Inflammatory macrophage (primary cell): ENCODE results near the gene CDCA3.

Source experiments
- DNase-seq, 2 donors: peaks; one replicate each; pipeline ENCODE4 v3.0.0-alpha.2; 2020 to 2022

The CDCA3 gene

DNA sequence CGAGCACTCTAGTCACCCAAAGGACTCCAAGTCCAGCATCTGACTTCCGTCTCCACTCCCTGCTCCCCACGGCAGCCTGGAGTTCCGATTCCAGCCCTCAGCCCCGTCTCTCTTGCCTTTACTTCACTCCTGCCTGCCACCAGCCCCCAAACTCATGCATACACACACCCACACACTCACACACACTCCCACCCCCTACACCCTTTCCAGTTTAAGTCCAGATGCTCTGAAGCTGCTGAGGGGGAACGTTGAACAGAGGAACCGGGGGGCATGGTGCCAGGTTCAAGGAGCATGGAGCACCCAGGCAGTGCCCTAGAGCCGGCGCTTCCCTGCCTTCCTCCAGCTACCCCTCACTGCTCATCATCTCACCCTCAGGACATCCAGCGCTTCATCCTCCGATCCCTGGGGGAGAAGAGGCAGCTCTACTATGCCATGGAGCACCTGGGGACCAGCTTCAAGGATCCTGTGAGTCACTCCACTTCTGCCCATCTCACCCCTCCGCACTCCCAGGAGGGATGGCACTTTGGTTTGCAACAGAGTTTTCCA lies 19.6 kb downstream of the CDCA3 start:
- no peak for DNase-seq

DNA sequence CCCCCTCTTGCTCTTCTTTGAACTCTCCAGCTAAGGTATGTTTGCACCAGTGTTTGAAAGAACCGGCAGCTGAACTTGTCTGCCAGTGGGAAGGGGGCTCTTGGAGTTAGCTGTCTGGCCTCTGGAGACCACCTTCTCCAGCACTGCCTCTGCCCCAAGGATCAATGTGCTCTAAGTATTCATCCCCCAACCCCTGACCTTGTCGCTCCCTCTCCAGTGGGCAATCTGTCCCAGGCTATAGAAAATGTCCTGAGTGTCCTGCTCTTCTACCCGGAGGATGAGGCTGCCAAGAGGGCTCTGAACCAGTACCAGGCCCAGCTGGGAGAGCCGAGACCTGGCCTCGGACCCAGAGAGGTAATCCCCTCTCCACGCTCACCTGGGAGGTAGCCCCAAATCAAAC lies 20.1 kb downstream of the CDCA3 start:
- no peak for DNase-seq

DNA sequence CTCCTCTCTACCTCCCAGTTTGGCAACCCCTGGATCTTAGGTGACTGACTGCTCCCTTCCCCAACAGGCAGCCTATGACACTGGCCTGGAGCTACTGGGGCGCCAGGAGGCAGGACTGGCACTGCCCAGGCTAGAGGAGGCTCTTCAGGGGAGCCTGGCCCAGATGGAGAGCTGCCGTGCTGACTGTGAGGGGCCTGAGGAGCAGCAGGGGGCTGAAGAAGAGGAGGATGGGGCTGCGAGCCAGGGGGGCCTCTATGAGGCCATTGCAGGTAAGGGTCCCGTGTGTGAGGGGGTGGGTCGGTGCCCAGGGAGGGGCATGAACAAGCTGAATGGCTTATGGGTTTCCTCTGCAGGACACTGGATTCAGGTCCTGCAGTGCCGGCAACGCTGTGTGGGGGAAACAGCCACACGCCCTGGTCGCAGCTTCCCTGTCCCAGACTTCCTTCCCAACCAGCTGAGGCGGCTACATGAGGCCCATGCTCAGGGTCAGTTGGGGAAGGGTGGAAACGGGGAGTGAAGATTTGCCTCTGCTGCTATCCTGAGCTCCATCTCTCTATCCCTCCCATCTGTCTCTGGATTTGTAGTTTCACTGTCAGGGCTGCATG lies 20.7 kb downstream of the CDCA3 start:
- peak in 1 of 2 donors; percentile 41 for DNase-seq

DNA sequence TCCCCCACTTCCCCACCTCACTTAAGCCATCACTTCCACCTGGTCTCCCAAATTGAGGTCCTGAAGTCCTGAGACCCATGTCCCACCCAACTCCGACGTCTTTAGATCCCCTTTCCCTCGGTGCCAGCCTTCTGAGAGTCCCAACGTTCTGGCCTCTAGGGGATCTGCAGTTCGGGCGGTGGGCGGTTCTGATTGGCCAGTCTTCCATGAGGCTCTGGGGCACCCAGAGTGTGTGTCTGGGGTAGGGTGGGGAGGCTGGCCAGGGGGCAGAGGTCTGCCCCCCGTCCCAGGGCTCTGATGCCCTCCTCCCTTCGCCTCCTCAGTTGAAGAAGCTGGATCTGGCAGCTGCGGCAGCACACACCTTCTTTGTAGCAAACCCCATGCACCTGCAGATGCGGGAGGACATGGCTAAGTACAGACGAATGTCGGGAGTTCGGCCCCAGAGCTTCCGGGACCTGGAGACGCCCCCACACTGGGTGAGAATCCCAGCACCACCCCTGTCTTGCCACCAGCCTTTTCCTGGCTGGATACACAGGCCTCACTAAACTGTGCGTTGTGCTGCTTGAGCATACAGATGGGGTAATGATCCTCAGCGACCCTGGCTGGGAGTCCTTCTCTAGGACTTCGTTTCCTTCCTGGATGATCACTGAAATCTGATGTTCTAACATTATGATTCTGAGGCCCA lies 21.4 kb downstream of the CDCA3 start:
- DNase-seq = no peak

DNA sequence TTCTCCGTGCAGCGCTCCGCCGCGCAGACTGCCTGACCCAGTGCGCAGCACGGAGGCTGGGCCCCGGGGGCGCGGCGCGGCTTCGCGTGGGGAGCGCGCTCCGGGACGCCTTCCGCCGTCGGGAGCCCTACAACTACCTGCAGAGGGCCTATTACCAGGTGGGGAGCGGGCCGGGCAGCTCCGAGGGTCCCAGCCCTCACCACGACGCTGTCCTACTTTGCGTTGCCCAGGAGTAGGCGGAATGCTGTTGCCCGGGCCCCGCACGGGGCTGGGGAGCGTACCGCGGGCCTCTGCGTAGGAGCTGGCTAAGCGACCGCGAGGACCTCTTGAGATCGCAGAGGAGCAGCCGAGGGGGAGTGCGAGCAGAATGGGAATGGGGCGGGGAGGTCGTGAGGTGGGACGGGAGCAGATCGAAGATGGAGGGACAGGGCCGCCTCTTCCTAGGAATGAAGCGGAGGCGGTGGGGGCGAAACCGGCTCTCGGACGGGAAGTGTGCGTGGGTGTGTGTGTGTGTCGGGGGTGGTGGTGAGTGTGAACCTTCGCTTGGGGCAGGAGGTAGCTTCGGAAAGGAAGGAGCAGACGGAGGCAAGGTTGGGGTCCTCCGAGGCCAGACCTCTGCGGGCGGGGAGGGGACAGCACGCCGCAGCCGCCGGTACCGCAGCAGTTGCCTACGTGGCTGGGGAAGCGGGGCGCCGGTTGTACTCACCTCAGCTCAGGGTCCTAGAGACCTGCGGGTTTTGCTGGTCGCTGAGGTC lies 22.1 kb downstream of the CDCA3 start:
- no peak for DNase-seq

DNA sequence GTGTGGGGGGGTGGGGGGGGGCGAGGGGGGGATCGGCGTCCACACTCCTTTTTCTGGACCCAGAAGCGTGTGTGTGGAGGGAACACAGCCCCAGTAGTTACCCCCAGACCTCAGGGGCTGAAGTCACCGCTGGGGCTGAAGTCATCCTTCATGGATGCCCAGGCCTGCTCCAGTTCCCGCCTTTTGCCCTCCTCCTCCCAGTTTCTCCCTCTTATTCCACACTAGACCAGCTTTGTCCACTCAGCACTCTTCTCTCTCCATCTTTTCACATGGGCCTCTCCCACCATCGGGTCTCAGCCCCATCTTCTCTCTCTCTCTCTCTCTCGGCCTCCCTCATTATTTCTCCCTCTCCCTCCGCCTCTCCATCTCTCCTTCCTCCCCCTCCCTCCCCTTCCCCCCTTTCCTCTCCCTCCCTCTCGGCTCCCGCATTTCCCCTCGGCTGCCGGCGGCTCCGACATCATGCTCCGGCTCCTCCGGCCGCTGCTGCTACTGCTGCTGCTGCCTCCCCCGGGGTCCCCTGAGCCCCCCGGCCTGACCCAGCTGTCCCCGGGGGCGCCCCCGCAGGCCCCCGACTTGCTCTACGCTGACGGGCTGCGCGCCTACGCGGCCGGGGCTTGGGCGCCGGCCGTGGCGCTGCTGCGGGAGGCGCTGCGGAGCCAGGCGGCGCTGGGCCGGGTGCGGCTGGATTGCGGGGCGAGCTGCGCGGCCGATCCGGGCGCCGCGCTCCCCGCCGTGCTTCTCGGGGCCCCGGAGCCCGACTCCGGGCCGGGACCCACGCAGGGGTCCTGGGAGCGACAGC lies 22.9 kb downstream of the CDCA3 start, which contains the start of gene P3H3:
Gene P3H3 (plus strand): TSS at position 426 of the 799 bp plus-strand sequence. CDS start 34 bp downstream, at position 460.
- DNase-seq = no peak

DNA sequence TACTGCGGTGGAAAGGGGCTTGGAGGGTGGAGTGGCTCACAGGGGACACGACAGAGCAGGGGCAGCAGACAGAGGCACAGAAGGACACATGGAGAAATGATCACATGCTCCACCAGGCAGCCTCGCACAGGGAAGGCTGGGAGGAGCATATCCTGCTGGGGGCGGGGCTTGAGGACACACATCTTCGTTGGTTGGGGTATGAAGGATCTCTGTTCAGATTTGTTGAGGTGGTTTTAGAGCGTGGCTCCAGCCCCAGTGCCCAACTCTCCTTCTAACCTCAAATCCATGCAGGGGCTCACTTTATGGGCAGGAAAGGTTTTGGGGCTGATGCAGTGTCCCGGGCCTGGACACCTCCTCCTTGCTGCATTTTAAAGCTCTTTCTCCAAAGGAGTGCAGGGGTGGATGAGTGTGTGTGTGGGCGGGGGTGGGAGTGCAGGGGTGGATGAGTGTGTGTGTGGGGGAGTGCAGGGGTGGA lies 23.6 kb downstream of the CDCA3 start:
- DNase-seq = peak; percentile 41 to 51

DNA sequence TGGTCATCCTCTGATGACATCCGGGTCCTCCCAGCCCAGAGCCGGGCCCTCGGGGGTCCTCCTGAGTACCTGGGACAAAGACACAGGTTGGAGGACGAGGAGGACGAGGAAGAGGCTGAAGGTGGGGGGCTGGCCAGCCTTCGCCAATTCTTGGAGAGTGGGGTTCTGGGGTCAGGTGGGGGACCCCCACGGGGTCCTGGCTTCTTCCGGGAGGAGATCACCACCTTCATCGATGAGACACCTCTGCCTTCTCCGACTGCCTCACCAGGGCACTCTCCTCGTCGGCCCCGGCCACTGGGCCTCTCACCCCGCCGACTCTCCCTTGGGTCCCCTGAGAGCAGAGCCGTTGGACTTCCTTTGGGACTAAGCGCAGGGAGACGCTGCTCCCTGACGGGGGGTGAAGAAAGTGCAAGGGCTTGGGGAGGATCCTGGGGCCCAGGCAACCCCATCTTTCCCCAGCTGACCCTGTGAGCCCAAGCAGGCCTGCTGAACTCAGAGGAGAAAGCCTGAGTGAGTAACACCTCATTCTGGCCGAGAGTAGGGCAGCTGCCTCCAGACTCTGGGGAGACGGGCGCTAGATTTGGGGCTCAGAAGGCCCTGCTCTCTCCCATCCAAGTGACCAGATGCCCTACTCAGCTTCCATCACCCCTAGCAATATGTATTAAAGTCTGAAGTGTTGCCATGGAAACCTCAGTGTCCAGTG lies 24.2 kb downstream of the CDCA3 start:
- no peak for DNase-seq

DNA sequence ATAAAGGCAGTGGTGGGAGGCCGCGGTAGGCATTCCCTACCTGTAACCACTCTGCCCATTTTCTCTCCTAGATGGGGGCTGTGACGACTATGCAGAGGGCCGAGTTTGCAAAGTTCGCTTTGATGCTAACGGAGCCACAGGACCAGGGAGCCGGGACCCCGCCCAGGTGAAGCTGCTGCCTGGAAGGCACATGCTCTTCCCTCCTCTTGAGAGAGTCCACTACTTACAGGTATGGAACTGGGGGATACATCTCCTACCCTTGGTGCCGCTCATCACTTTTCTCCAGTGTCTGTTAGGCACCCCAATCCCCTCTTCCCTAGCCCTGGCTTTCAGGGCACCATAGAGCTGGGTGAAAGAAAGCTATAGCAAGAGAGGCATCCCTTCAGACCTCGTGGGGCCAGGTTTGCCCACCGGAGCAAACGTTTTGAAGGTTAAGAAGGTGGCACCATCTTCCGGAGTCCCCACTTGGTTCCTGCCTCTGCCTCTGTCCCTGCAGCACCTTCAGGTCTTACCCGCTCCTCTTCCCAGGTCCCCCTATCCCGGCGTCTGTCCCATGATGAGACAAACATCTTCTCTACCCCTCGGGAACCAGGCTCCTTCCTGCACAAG lies 24.9 kb downstream of the CDCA3 start:
- DNase-seq = no peak

DNA sequence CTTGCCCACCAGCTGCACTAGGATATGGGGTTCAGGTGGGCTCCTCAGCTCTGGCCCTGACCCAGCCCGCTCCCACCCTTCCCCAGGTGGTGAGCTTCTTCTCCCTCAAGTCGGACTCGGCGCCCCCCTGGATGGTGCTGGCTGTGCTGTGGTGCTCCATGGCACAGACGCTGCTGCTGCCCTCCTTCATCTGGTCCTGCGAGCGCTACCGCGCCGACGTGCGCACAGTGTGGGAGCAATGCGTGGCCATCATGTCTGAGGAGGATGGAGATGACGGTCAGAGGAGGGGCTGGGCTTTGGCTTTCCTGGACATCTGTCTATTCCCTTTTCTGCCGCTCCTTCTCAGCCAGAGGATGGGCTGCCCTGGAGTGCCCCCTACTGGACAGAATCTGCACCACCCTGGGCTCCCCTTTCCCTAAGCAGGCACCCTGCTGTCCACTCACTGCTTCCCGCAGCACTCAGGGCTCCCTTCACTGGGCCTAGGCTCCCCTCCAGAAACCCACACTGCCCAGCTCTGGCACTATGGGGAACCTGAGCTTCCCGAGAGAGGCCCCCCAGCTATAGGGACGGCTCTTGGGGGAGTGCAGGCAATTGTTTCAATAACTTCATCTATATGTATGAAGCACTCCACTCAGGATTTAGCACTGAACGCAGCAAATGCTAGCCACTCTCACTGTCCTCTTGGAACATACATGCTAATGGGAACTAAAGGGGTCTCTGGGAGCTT lies 25.5 kb downstream of the CDCA3 start:
- DNase-seq = peak; percentile 87 to 90

DNA sequence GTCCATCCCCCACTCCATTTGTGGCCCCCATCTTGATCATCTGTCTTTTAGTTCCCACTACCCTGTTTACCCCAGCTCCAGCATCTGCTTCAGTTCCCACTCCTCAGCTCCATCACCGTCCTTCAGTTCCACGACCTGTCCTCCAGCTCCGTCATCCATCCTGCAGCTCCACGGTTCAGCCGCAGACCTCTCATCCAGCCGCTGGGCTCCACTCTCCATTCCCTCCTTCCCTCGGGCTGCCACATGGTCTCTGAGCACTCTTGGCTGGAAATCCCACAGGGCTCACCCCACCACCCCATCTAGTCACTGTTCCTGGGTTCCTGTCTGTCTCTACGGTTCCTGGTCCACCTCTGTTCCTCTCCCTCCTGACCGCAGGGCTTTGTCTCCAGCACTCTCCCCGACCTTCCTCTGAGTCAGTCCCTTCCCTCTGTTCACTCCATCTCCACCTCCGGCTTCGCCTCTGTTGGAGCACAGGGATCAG lies 26.1 kb downstream of the CDCA3 start:
- DNase-seq = no peak

DNA sequence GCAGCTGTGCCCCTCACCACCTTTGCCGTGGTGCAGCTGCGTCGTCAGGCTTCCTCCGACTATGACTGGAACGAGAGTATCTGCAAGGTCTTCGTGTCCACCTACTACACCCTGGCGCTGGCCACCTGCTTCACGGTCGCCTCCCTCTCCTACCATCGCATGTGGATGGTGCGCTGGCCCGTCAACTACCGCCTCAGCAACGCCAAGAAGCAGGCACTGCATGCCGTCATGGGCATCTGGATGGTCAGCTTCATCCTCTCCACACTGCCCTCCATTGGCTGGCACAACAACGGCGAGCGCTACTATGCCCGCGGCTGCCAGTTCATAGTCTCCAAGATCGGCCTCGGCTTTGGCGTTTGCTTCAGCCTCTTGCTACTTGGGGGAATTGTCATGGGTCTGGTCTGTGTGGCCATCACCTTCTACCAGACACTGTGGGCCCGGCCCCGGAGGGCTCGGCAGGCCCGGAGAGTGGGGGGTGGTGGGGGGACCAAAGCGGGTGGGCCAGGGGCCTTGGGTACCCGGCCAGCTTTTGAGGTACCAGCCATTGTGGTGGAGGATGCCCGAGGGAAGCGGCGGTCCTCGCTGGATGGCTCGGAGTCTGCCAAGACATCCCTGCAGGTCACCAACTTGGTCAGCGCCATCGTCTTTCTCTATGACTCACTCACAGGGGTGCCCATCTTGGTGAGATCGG lies 26.9 kb downstream of the CDCA3 start:
- no peak for DNase-seq

DNA sequence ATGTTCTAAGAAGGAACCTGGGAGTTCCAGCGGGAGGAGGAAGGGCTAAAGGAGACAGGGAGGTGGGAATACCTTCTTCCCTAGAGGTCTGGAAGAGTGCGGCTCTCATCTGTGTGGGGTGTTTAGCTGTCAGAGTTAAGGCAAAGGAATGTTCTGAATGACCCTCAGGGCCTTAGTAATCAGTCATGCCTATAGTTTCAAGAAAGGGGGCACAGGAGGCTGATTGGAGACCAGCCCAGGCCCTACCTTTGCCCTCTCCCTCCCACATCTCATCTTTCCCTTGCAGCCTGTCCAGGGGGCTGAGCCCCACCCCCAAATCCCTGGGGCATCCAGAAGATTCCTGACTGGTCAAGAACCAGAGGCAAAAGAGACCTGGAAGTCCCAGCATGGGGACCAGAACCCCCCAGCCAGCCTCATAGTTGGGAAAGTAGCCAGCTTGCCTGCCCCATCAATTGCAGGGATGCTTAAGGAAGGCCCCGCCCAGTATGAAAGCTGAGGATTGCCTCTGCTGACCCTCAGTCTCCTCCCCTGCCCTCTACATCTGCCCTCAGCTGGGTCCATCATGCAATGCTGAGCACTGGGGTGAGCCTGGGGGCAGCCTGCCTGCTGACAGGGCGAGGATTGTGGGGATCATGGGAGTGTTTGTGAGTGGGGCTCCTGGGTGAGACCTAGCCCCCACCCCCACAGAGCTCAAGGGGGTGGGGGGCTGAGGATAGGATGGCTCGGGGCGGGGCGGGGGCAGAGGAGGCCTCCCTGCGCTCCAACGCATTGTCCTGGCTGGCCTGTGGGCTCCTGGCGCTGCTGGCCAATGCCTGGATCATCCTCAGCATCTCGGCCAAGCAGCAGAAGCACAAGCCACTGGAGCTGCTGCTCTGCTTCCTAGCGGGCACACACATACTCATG lies 27.7 kb downstream of the CDCA3 start:
- no peak for DNase-seq

DNA sequence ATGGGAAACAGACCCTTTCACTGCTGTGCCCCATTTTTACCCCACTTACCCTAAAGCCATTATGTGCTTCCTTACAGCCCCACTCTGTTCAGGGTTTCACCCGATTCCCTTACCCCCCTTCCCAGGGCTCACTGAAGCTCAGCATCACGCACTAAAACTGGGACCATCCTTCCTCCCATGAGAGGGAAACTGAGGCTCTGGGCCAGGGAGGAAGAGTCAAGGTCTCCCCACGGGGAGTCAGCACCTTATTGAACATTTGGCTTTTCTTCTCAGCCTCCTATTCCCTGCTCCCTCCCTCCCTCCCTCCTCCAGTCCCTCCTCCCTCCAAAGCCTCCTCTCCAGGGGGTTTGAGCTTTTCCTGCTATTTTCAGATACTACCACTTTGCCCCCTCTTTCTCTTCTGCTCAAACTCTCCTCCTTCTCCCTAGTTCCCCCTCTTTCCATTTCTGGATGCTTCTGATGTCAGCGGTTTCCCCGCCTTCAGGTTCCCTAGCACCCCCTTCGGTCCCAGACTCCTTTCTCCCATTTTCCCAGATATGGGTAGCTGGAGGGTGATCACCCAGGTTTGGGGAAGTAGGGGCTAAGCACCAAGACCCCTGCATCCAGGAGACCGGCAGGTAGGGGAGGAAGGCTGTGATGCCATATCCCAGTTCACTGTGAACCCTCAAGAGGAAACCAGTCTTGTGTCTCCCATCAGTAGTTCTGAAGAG lies 28.5 kb downstream of the CDCA3 start:
- DNase-seq = no peak

DNA sequence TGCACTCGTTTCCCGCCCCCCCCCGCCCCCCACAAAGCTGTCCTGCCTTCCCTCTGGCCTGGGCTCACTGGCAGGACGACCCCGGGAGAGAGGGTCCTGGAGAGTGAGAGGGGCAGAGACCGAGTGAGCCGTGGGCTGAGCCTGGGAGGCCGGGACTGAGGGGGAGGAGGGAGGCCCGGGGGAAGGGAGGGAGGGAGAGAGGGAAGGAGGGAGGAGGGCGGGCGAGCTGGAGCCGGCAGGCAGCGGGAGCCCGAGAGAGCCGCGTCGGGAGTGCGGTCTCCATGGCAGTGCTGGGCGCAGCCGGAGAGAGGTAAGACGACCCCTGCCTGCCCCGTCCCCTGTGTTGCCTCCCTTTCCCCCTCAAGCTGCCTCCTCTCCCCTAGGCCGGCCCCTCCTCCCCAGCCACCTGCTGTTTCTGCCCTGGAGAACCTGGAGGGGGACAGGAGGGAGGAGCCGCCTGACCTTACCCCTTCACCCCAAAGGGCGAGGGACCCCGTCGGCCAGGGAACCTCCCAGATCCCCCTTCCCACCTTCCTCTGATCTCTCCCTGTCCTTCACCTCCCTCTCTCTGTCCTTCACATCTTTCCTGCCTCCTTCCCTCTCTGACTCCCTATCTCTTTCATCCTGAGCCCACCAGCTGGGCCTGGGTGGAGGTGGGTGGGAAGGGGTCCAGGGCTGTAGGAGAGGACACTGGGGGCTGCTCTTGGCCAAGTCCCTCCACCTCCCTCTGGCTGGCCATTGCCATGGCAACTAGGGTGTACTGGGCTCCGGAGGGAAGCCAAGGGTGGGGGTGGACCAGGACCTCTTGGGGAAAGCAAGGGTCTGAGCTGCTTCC lies 29.3 kb downstream of the CDCA3 start, which contains the start of gene GPR162:
Gene GPR162 (plus strand): TSS at position 231 of the 835 bp plus-strand sequence. CDS start 2,078 bp downstream, outside the sequence.
- DNase-seq = no peak

DNA sequence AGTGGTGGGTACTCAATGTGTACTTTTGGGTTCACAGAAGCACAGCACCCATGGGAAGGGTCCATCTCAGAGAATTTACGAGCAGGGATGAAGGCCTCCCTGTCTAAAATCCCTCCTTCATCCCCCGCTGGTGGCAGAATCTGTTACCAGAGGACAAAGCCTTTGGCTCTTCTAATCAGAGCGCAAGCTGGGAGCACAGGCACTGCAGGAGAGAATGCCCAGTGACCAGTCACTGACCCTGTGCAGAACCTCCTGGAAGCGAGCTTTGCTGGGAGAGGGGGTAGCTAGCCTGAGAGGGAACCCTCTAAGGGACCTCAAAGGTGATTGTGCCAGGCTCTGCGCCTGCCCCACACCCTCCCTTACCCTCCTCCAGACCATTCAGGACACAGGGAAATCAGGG lies 30.9 kb downstream of the CDCA3 start:
- no peak for DNase-seq
